ENCODE results near the gene SCNN1B. TPM values are rescaled to one million over a fixed set of nuclear protein-coding genes. Genes with fewer than 3 reads are reported as not detected.

The SCNN1B gene
- total RNA-seq, 1 donor from 2014 or later: 38.3 TPM

DNA sequence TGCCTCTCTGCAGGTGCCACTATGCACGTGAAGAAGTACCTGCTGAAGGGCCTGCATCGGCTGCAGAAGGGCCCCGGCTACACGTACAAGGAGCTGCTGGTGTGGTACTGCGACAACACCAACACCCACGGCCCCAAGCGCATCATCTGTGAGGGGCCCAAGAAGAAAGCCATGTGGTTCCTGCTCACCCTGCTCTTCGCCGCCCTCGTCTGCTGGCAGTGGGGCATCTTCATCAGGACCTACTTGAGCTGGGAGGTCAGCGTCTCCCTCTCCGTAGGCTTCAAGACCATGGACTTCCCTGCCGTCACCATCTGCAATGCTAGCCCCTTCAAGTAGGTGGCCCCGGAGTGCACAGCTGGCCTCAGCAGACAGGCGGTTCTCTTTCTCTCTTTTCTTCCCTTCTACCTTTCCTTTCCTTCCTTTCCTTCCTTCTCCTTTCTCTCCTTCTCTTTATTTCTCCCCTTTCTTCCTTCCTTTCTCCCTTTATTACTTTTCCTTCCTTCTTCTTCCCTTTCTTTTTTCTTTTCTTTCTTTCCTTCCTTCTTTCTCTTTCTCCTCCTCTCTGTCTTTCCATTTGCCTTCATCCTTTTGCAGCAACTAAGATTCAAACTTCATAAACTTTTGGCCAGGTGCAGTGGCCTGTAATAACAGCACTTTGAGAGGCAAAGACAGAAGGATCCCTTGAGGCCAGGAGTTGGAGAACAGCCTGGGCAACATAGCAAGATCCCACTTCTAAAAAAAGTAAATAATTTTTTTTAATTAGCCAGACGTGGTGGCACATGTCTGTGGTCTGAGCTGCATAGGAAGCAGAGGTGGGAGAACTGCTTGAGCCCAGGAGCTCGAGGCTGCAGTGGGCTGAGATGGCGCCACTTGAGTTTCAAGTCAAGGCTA, 46.7 kb downstream of the SCNN1B start:
- no peak overlapping the region for H3K4me3 ChIP-seq
- no peaks in the 10 kb centered on the region for H3K9me3 ChIP-seq
- no peak overlapping the region for H3K27ac ChIP-seq
- ATAC-seq (no peak), DNase-seq (no peak)
- intact Hi-C loops (cut with DNase I): no loop called here
- H3K27me3 ChIP-seq (ENCODE audit: low read depth): no peaks in the 10 kb centered on the region
- H3K36me3 ChIP-seq: no peaks in the 10 kb centered on the region
- no peaks in the 10 kb centered on the region for H3K4me1 ChIP-seq
- TF ChIP-seq, protein P1, sequence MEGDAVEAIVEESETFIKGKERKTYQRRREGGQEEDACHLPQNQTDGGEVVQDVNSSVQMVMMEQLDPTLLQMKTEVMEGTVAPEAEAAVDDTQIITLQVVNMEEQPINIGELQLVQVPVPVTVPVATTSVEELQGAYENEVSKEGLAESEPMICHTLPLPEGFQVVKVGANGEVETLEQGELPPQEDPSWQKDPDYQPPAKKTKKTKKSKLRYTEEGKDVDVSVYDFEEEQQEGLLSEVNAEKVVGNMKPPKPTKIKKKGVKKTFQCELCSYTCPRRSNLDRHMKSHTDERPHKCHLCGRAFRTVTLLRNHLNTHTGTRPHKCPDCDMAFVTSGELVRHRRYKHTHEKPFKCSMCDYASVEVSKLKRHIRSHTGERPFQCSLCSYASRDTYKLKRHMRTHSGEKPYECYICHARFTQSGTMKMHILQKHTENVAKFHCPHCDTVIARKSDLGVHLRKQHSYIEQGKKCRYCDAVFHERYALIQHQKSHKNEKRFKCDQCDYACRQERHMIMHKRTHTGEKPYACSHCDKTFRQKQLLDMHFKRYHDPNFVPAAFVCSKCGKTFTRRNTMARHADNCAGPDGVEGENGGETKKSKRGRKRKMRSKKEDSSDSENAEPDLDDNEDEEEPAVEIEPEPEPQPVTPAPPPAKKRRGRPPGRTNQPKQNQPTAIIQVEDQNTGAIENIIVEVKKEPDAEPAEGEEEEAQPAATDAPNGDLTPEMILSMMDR (IDR thresholded peaks at IDR 0.05): no peak

DNA sequence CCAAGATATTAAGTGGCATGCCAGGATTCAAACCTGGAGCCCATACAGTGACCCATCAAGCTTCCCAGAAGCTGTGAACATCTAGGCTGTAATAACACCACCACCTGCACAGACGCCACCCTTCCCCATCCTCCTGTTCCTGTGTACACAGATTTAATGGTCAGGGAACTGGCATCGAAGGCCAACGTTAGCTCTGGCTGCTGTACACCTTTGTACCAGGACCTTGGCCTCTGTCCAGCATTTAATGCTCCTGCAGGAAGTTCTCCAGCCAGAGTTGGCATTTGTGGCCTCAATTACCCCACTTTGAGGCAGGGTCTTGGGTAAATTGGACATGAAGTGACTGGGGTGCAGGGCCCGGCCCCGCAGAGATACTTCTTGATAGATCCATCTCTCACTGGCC, 49.3 kb downstream of the SCNN1B start:
- no peaks in the 10 kb centered on the region for H3K36me3 ChIP-seq
- TF ChIP-seq, protein P1 (IDR thresholded peaks at IDR 0.05): no peak
- DNase-seq (no peak), ATAC-seq (no peak)
- H3K4me1 ChIP-seq: no peaks in the 10 kb centered on the region
- no peak overlapping the region for H3K4me3 ChIP-seq
- no peaks in the 10 kb centered on the region for H3K27me3 ChIP-seq (ENCODE audit: low read depth)
- intact Hi-C loops (cut with DNase I): no loop called here
- H3K27ac ChIP-seq: no peak overlapping the region
- no peaks in the 10 kb centered on the region for H3K9me3 ChIP-seq

DNA sequence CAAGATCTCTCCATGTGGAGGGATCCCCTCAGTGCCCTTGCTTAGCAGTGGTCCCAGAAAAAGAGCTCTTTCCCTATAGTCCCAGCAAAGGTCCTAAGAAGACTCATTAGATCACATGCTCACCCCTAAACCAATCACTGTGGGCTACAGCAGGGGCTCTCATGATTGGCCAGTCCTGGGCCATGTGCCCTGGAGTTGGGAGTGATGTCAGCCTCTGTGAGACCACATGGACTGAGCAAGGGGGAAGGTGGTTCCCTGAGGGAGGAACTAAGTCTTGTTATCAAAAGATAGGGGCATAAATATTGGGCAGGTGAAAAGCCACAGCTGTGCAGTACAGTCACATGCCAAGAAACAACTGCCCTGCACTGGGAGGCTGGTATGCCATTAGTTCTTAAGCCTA, 51.3 kb downstream of the SCNN1B start:
- Histone ChIP-seq H3K36me3 (no peaks in the 10 kb centered on the region), H3K4me1 (no peaks in the 10 kb centered on the region), H3K4me3 (no peak overlapping the region), H3K27ac (no peak overlapping the region), H3K9me3 (no peaks in the 10 kb centered on the region), H3K27me3 (ENCODE audit: low read depth) (no peaks in the 10 kb centered on the region)
- ATAC-seq: no peak
- intact Hi-C loops (cut with DNase I): no loop called here
- no peak for DNase-seq
- TF ChIP-seq, protein P1 (IDR thresholded peaks at IDR 0.05): no peak

DNA sequence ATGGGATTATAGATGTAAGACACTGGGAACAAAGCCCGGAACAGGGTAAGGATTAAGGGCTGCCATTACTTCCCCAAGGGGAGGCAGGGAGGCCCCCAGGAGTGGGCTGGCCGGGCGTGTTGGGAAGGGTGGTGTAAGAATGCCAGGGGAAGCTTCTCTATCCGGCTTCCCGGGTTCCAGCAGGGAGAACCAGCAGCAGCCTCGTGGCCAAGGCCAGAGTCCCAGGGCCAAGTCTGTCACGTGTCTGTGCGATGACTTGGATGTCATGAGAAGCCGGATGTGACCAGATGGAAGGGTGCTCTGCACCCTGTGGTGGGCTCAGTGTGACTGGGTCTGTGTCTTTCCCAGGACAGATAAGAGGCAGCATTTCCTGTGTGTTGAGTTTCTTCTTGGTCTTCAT, 52.1 kb downstream of the SCNN1B start:
- ATAC-seq (peak in 1 of 2 donors; percentile 10), DNase-seq (peak; percentile 17)
- Histone ChIP-seq H3K27me3 (ENCODE audit: low read depth) (no peaks in the 10 kb centered on the region), H3K9me3 (no peaks in the 10 kb centered on the region), H3K4me1 (no peaks in the 10 kb centered on the region), H3K27ac (no peak overlapping the region), H3K36me3 (no peaks in the 10 kb centered on the region), H3K4me3 (no peak overlapping the region)
- TF ChIP-seq, protein P1 (IDR thresholded peaks at IDR 0.05): no peak
- intact Hi-C loops (cut with DNase I): no loop called here

DNA sequence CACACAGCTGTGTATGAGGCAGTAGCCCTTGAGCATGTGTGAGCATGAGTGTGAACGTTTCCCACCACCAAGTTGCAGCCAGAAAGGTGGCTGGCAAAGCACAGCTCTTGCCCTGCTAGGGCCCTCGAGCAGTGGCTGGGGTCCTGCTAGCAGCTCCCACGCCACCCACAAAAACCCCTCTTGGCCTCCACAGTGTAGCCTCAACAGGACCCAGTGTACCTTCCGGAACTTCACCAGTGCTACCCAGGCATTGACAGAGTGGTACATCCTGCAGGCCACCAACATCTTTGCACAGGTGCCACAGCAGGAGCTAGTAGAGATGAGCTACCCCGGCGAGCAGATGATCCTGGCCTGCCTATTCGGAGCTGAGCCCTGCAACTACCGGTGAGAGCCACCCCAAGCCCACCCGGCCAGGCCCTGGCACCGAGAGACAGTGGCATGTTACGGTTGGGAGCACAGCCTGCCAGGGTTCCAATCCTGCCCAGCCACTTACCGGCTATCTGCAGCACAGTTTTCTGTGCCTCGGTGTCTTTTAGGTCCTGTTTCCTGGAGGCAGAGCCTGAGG, 53.1 kb downstream of the SCNN1B start:
- ATAC-seq (peak in 1 of 2 donors; percentile 7), DNase-seq (peak; percentile 19)
- Histone ChIP-seq H3K9me3 (no peaks in the 10 kb centered on the region), H3K27ac (no peak overlapping the region), H3K4me3 (no peak overlapping the region), H3K4me1 (no peaks in the 10 kb centered on the region), H3K27me3 (ENCODE audit: low read depth) (no peaks in the 10 kb centered on the region), H3K36me3 (no peaks in the 10 kb centered on the region)
- TF ChIP-seq, protein P1 (IDR thresholded peaks at IDR 0.05): no peak
- intact Hi-C loops (cut with DNase I): no loop called here

All from lower lobe of right lung (tissue), 2 donors.